Ascending aorta (tissue), 2 donors: ENCODE data around the gene PTPMT1. TPM values are rescaled to one million over a fixed set of nuclear protein-coding genes. Genes with fewer than 3 reads are reported as not detected.

Experiments used
- DNase-seq, 2 donors: peaks; one replicate each; pipeline ENCODE4 v3.0.0-alpha.2; 2019; ENCODE audit warnings: low spot score in 2 of 2
- H3K27ac ChIP-seq, 2 donors: fragments of 200-600 bp; sonication (generic); one replicate each; pipeline ENCODE4 v1.5.1; 2016 to 2017; ENCODE audit warnings: mild to moderate bottlenecking in 1 of 2
- H3K27me3 ChIP-seq: fragments of 200-600 bp; sonication (generic); one replicate; pipeline ENCODE4 v1.5.1; 2017
- H3K36me3 ChIP-seq, 2 donors: fragments of 200-600 bp; sonication (generic); one replicate each; pipeline ENCODE4 v1.5.1; 2016
- H3K4me1 ChIP-seq, 2 donors: fragments of 200-600 bp; sonication (generic); one replicate each; pipeline ENCODE4 v1.5.1; 2016 to 2017; ENCODE audit warnings: mild to moderate bottlenecking in 1 of 2
- H3K4me3 ChIP-seq, 2 donors: fragments of 200-600 bp; sonication (generic); one replicate each; pipeline ENCODE4 v1.5.1; 2016 to 2017; ENCODE audit warnings: mild to moderate bottlenecking in 1 of 2
- H3K9me3 ChIP-seq, 2 donors: fragments of 200-600 bp; sonication (generic); one replicate each; pipeline ENCODE4 v1.5.1; 2016
- CTCF ChIP-seq, 3 experiments: fragments of 200-600 bp in 2 of 3; fragments of 450-650 bp in 1 of 3; sonication (generic) in 2 of 3; IDR thresholded peaks; one replicate each; pipeline ENCODE4 v1.5.1; 2016 to 2019; ENCODE audit warnings: antibody characterized with exemption in 3 of 3, mild to moderate bottlenecking in 1 of 3, moderate library complexity in 1 of 3
- intact Hi-C: fragments of 100-400 bp; cut with DNase I; formaldehyde crosslinking; loops from one replicate; pipeline ENCODE4 v1.15.1; 2023
- total RNA-seq: library from RNA; depleted of rRNA; stranded (reverse); fragments of >200 nt; gene quantifications from one replicate; pipeline ENCODE4 v1.1.0, GENCODE V29; 2016

Gene PTPMT1
- total RNA-seq, 1 donor from 2014 or later = 215 TPM

GRCh38 chr11:47617417-47617809 is 52.0 kb downstream of the PTPMT1 start:
- Histone ChIP-seq H3K9me3 (no peaks in the 10 kb centered on the region), H3K4me1 (no peaks in the 10 kb centered on the region), H3K36me3 (peaks cover 32 to 47% of the 10 kb centered on the region in 2 donors), H3K27me3 (no peaks in the 10 kb centered on the region), H3K27ac (no peak overlapping the region), H3K4me3 (no peak overlapping the region)
- intact Hi-C loops = no loop called here
- DNase-seq = no peak
- TF ChIP-seq CTCF (IDR thresholded peaks at IDR 0.05) = no peak

- intact Hi-C loops = no loop called here
- H3K4me3 ChIP-seq = no peak overlapping the region
- H3K9me3 ChIP-seq = no peaks in the 10 kb centered on the region
- peaks cover 63 to 81% of the 10 kb centered on the region in 2 donors for H3K36me3 ChIP-seq
- no peaks in the 10 kb centered on the region for H3K4me1 ChIP-seq
- TF ChIP-seq CTCF (IDR thresholded peaks at IDR 0.05) = no peak
- no peaks in the 10 kb centered on the region for H3K27me3 ChIP-seq
- no peak overlapping the region for H3K27ac ChIP-seq
- no peak for DNase-seq
Measured at GRCh38 chr11:47620836-47621378, 55.5 kb downstream of the PTPMT1 start.

Other genes starting within 250 kb of the PTPMT1 start
- not detected for gene MYBPC3, start 212.9 kb upstream of the PTPMT1 start, total RNA-seq
- gene SPI1, start 187.1 kb upstream of the PTPMT1 start, total RNA-seq = 98.2 TPM
- gene SLC39A13, start 157.0 kb upstream of the PTPMT1 start, total RNA-seq = 246 TPM
- gene PSMC3, start 139.2 kb upstream of the PTPMT1 start, total RNA-seq = 34.8 TPM
- gene RAPSN, start 116.5 kb upstream of the PTPMT1 start, total RNA-seq = not detected
- 68.9 TPM for gene CELF1, start 12.5 kb upstream of the PTPMT1 start, total RNA-seq
- gene KBTBD4, start 13.4 kb downstream of the PTPMT1 start, total RNA-seq = 14.8 TPM
- 19.9 TPM for gene NDUFS3, start 13.5 kb downstream of the PTPMT1 start, total RNA-seq
- not detected for gene FAM180B, start 21.1 kb downstream of the PTPMT1 start, total RNA-seq
- not detected for gene C1QTNF4, start 28.8 kb downstream of the PTPMT1 start, total RNA-seq
- gene MTCH2, start 77.0 kb downstream of the PTPMT1 start, total RNA-seq = 55.9 TPM
- not detected for gene AGBL2, start 149.8 kb downstream of the PTPMT1 start, total RNA-seq
- 61.4 TPM for gene FNBP4, start 201.7 kb downstream of the PTPMT1 start, total RNA-seq